HepG2 (cell line): ENCODE measurements around the gene RELB. TPM values are rescaled to one million over a fixed set of nuclear protein-coding genes. Genes with fewer than 3 reads are reported as not detected.

Experiments used
- ATAC-seq: fragments of 200-7000 bp; cut with Tn5 transposase; 3 replicates; pipeline ENCODE4 v1.9.1; 2020; ENCODE audit warnings: mild to moderate bottlenecking, moderate library complexity
- BruUV-seq: library from RNA; stranded (reverse); fragments of 400-500 nt; replicated peaks from 2 replicates; lab custom pipeline; 2021; lab: Mats Ljungman, UMichigan
- CTCF ChIA-PET: fragments of 300-600 bp; formaldehyde crosslinking; extraction: SDS; loops from one replicate; lab custom pipeline; 2021; ENCODE audit warnings: low total read pairs, inconsistent platforms, low intra/inter-chr PET ratio; lab: Yijun Ruan, JAX
- POLR2A ChIA-PET: fragments of 350-600 bp; sonication (Branson Sonifier 250); formaldehyde crosslinking; loops from one replicate; lab custom pipeline; 2020; ENCODE audit warnings: antibody characterized with exemption, inconsistent platforms; lab: Yijun Ruan, JAX
- DNase-seq: peaks from one replicate; pipeline ENCODE4 v3.0.0-alpha.2; 2015; ENCODE audit warnings: low spot score
- FAIRE-seq: peaks from 3 replicates; lab custom pipeline; 2011; peaks lifted over from hg19 to GRCh38; lab: Jason Lieb, UNC
- H2AFZ ChIP-seq: one replicate; pipeline ENCODE4 v1.6.1; 2011; ENCODE audit warnings: low read length, inconsistent platforms
- H3K27ac ChIP-seq: fragments of 300-600 bp; 3 replicates; pipeline ENCODE4 v1.8.0; 2011; ENCODE audit warnings: mixed run types, mild to moderate bottlenecking, mixed read lengths, low read length, inconsistent platforms; ENCODE audit not compliant: insufficient read depth; ENCODE audit errors: extremely low read length
- H3K27me3 ChIP-seq, 2 experiments: fragments of 200-600 bp in 1 of 2; 2 replicates in 1 of 2; 3 replicates in 1 of 2; pipeline versions ENCODE4 v1.6.0 to v1.8.0; 2011; ENCODE audit warnings: low read length in 2 of 2, mild to moderate bottlenecking in 2 of 2, moderate library complexity in 2 of 2, inconsistent platforms in 1 of 2; ENCODE audit not compliant: insufficient read depth in 2 of 2, control insufficient read depth in 1 of 2
- H3K36me3 ChIP-seq, 2 experiments: fragments of 200-600 bp in 1 of 2; replicated peaks in 1 of 2; 2 replicates in 1 of 2; 3 replicates in 1 of 2; pipeline versions ENCODE4 v1.5.1 to v1.8.0; 2011; ENCODE audit warnings: low read length in 2 of 2, inconsistent platforms in 1 of 2; ENCODE audit not compliant: insufficient read depth in 2 of 2, control insufficient read depth in 1 of 2
- H3K4me1 ChIP-seq: 2 replicates; pipeline ENCODE4 v1.5.1; 2012; ENCODE audit warnings: low read length, inconsistent platforms; ENCODE audit not compliant: insufficient read depth
- H3K4me2 ChIP-seq: 2 replicates; pipeline ENCODE4 v1.6.0; 2011; ENCODE audit warnings: low read depth, low read length, inconsistent platforms
- H3K4me3 ChIP-seq, 3 experiments: fragments of 200-600 bp in 1 of 3; sonication (generic), shearing (Covaris generic) in 1 of 3; replicated peaks in 1 of 3; 2 replicates each; pipeline ENCODE4 v1.5.1; 2011 to 2016; ENCODE audit warnings: low read length in 3 of 3, inconsistent platforms in 2 of 3, low read depth in 2 of 3, mild to moderate bottlenecking in 2 of 3, control low read depth in 1 of 3, mixed read lengths in 1 of 3; ENCODE audit not compliant: insufficient read depth in 1 of 3
- H3K79me2 ChIP-seq: one replicate; pipeline ENCODE4 v1.6.1; 2011; ENCODE audit warnings: low read length, inconsistent platforms; ENCODE audit not compliant: insufficient read depth
- H3K9ac ChIP-seq: 2 replicates; pipeline ENCODE4 v1.6.0; 2011; ENCODE audit warnings: mild to moderate bottlenecking, low read depth, low read length, inconsistent platforms; ENCODE audit not compliant: insufficient read depth
- H3K9me3 ChIP-seq: 2 replicates; pipeline ENCODE4 v1.5.1; 2012; ENCODE audit warnings: mild to moderate bottlenecking, low read length
- H4K20me1 ChIP-seq: 2 replicates; pipeline ENCODE4 v1.6.0; 2011; ENCODE audit warnings: inconsistent platforms, mild to moderate bottlenecking, low read length, moderate library complexity; ENCODE audit not compliant: insufficient read depth
- GATAD2A ChIP-seq: IDR thresholded peaks from 2 replicates; pipeline ENCODE4 v1.6.1; 2016
- HDAC2 ChIP-seq: sonication (generic); formaldehyde crosslinking; IDR thresholded peaks from 2 replicates; pipeline ENCODE4 v1.4.0; 2020; ENCODE audit warnings: missing genetic modification reagents
- PCBP1 ChIP-seq: fragments of 200-400 bp; formaldehyde crosslinking; IDR thresholded peaks from 2 replicates; pipeline ENCODE4 v1.6.1; 2017; ENCODE audit warnings: mild to moderate bottlenecking, low read depth, low read length, borderline replicate concordance
- PCBP2 ChIP-seq: fragments of 200-400 bp; formaldehyde crosslinking; optimal IDR thresholded peaks from 2 replicates; pipeline ENCODE3; 2018; ENCODE audit warnings: low read length, low read depth; ENCODE audit not compliant: poor library complexity, severe bottlenecking
- SRSF4 ChIP-seq: fragments of 200-400 bp; formaldehyde crosslinking; IDR thresholded peaks from one replicate; pipeline ENCODE4 v1.6.1; 2018; ENCODE audit warnings: mild to moderate bottlenecking, low read depth, low read length, moderate library complexity; ENCODE audit not compliant: poor library complexity, severe bottlenecking
- ZBTB38 ChIP-seq: sonication (generic); formaldehyde crosslinking; IDR thresholded peaks from 2 replicates; pipeline ENCODE4 v1.5.1; 2020; ENCODE audit warnings: mild to moderate bottlenecking, missing genetic modification reagents
- ZMYM3 ChIP-seq: sonication (generic); formaldehyde crosslinking; IDR thresholded peaks from 2 replicates; pipeline ENCODE4 v1.5.1; 2020; ENCODE audit warnings: mild to moderate bottlenecking, missing genetic modification reagents
- ZNF24 ChIP-seq: fragments of 450-650 bp; IDR thresholded peaks from 2 replicates; pipeline ENCODE4 v1.6.1; 2017; ENCODE audit warnings: antibody characterized with exemption, mild to moderate bottlenecking
- ZNF44 ChIP-seq: sonication (generic); formaldehyde crosslinking; IDR thresholded peaks from 2 replicates; pipeline ENCODE4 v1.5.1; 2020; ENCODE audit warnings: mild to moderate bottlenecking, missing genetic modification reagents
- ZNF792 ChIP-seq: IDR thresholded peaks from 2 replicates; pipeline ENCODE4 v1.6.1; 2016
- ZNF879 ChIP-seq: sonication (generic); formaldehyde crosslinking; IDR thresholded peaks from 2 replicates; pipeline ENCODE4 v1.8.1; 2023; ENCODE audit warnings: missing genetic modification reagents
- ZNF891 ChIP-seq: sonication (generic); formaldehyde crosslinking; IDR thresholded peaks from 2 replicates; pipeline ENCODE4 v1.5.0; 2020; ENCODE audit warnings: mild to moderate bottlenecking, missing genetic modification reagents
- WGBS: methylation state at CpG from one replicate; pipeline ENCODE4 v1.1.6; 2017; ENCODE audit warnings: low lambda C conversion rate; 5-methylcytosine and 5-hydroxymethylcytosine counted together
- in situ Hi-C: cut with HindIII; loops from 2 replicates; pipeline ENCODE4 v1.10.0; 2017; ENCODE audit warnings: low pct_unique_long_range_greater_than_20kb; ENCODE audit not compliant: extremely low pct_ligation_motif_present
- intact Hi-C: fragments of 100-400 bp; cut with micrococcal nuclease; formaldehyde crosslinking; loops from one replicate; pipeline ENCODE4 v1.10.0; 2022; ENCODE audit not compliant: unreplicated experiment
- polyA plus RNA-seq, 8 experiments: library from polyadenylated mRNA; depleted of rRNA in 3 of 8; stranded (reverse) in 7 of 8; unstranded in 1 of 8; fragments of >200 nt; fragmentation: Illumina TruSeq in 4 of 8; extraction: Trizol in 4 of 8; gene quantifications; 2 replicates each; pipeline versions ENCODE4 v1.2.1 to v1.2.3, GENCODE V29; 2011 to 2016; ENCODE audit warnings: low read depth in 4 of 8, missing spikeins in 1 of 8, mixed read lengths in 1 of 8; ENCODE audit not compliant: insufficient read depth in 1 of 8
- total RNA-seq, 5 experiments: library from RNA; depleted of rRNA; stranded (reverse); fragments of >200 nt; fragmentation: Illumina TruSeq; extraction: Trizol; gene quantifications; 2 replicates each; pipeline ENCODE4 v1.2.3, GENCODE V29; 2016; ENCODE audit warnings: low read depth in 1 of 5
- TF ChIP-seq, protein P1 (sequence below): sonication (generic); formaldehyde crosslinking; IDR thresholded peaks from 2 replicates; pipeline ENCODE4 v1.9.0; 2022; ENCODE audit warnings: missing genetic modification reagents, mild to moderate bottlenecking, borderline replicate concordance
- TF ChIP-seq, protein P2 (sequence below): sonication (generic); formaldehyde crosslinking; IDR thresholded peaks from 2 replicates; pipeline ENCODE4 v1.4.0; 2020; ENCODE audit warnings: missing genetic modification reagents
- TF ChIP-seq, protein P3 (sequence below): sonication (generic); formaldehyde crosslinking; IDR thresholded peaks from 2 replicates; pipeline ENCODE4 v1.8.1; 2023; ENCODE audit warnings: mild to moderate bottlenecking, missing genetic modification reagents

The RELB gene
- total and polyA plus RNA-seq, 2 of the 13 experiments (the other 11 are each of a cell fraction or from before 2014, with no cell fraction given): 1.9 to 3.5 TPM

DNA sequence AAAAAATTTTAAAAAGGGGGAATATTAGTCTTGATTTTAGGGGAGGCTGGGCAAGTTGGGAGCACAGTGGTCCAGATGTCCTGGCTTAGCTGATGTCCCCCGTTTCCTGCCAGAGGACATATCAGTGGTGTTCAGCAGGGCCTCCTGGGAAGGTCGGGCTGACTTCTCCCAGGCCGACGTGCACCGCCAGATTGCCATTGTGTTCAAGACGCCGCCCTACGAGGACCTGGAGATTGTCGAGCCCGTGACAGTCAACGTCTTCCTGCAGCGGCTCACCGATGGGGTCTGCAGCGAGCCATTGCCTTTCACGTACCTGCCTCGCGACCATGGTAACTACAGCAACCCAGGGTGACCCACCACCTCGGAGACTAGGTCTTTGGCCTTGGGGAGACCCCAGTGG lies 31.2 kb downstream of the RELB start (continued):
- TF ChIP-seq PCBP2 (no peak), SRSF4 (no peak), ZBTB38 (CRISPR knock-in tag) (peak; percentile 84), ZNF891 (CRISPR knock-in tag) (0 out of 2 replicates have a peak, but pooled peaks have one; percentile 19), HDAC2 (CRISPR knock-in tag) (no peak)
- TF ChIP-seq, protein P1, sequence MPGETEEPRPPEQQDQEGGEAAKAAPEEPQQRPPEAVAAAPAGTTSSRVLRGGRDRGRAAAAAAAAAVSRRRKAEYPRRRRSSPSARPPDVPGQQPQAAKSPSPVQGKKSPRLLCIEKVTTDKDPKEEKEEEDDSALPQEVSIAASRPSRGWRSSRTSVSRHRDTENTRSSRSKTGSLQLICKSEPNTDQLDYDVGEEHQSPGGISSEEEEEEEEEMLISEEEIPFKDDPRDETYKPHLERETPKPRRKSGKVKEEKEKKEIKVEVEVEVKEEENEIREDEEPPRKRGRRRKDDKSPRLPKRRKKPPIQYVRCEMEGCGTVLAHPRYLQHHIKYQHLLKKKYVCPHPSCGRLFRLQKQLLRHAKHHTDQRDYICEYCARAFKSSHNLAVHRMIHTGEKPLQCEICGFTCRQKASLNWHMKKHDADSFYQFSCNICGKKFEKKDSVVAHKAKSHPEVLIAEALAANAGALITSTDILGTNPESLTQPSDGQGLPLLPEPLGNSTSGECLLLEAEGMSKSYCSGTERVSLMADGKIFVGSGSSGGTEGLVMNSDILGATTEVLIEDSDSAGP (CRISPR knock-in tag): peak; percentile 11; the same call in 1 of the 2 replicates
- TF ChIP-seq, protein P2, sequence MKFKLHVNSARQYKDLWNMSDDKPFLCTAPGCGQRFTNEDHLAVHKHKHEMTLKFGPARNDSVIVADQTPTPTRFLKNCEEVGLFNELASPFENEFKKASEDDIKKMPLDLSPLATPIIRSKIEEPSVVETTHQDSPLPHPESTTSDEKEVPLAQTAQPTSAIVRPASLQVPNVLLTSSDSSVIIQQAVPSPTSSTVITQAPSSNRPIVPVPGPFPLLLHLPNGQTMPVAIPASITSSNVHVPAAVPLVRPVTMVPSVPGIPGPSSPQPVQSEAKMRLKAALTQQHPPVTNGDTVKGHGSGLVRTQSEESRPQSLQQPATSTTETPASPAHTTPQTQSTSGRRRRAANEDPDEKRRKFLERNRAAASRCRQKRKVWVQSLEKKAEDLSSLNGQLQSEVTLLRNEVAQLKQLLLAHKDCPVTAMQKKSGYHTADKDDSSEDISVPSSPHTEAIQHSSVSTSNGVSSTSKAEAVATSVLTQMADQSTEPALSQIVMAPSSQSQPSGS (CRISPR knock-in tag): no peak

DNA sequence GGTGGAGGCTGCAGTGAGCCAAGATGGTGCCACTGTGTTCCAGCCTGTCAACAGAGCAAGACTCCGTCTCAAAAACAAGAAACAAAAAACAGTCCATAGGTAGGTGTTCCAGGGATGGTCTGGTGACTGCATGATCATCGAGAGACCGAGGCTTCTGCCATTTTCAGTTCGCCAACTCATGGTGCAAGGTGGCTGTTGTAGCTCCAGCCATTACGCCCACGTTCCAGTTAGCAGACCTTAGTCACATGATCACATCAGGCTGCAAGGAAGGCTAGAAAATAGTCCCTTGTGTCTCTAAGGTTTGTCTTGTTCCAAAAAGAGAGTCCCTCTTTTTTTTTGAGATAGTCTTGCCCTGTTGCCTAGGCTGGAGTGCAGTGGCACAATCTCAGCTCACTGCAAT lies 34.5 kb downstream of the RELB start:
- peak; percentile 43; the same call in 1 of the 2 replicates for TF ChIP-seq ZMYM3 (CRISPR knock-in tag)
- no peak for TF ChIP-seq PCBP1
- TF ChIP-seq ZNF24: no peak
- TF ChIP-seq, protein P3, sequence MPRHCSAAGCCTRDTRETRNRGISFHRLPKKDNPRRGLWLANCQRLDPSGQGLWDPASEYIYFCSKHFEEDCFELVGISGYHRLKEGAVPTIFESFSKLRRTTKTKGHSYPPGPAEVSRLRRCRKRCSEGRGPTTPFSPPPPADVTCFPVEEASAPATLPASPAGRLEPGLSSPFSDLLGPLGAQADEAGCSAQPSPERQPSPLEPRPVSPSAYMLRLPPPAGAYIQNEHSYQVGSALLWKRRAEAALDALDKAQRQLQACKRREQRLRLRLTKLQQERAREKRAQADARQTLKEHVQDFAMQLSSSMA (CRISPR knock-in tag): no peak
- no peak for TF ChIP-seq ZNF879 (CRISPR knock-in tag)
- no peak for TF ChIP-seq ZNF44
- no peak for TF ChIP-seq GATAD2A
- TF ChIP-seq ZNF792: no peak
- Histone ChIP-seq H3K27ac (no peak overlapping the region), H2AFZ (no peak overlapping the region), H4K20me1 (peaks cover 16% of the 10 kb centered on the region; the same call in 1 of the 2 replicates), H3K4me1 (peaks cover 32% of the 10 kb centered on the region), H3K79me2 (peaks cover 18% of the 10 kb centered on the region), H3K4me2 (no peak overlapping the region), H3K36me3 (peaks cover 0 to 9% of the 10 kb centered on the region in 2 experiments; a peak in 3 of 5 replicates), H3K27me3 (no peaks in the 10 kb centered on the region; a peak in 1 of 5 replicates), H3K9me3 (no peaks in the 10 kb centered on the region), H3K9ac (no peak overlapping the region), H3K4me3 (no peak overlapping the region)
- FAIRE-seq (no peak), ATAC-seq (no peak), DNase-seq (no peak)
- in situ Hi-C loops: no loop called here
- 92% methylated on average over 6 of the region's 6 CpGs for WGBS
- CTCF ChIA-PET: no interaction called here
- intact Hi-C loops: no loop called here
- BruUV-seq: no TSS peak
- POLR2A ChIA-PET: no interaction called here
